IMR-90 (cell line): ENCODE data around the gene OR52A5. TPM values are rescaled to one million over a fixed set of nuclear protein-coding genes. Genes with fewer than 3 reads are reported as not detected.

Source experiments
- ATAC-seq: fragments of 200-7000 bp; cut with Tn5 transposase; 2 replicates; pipeline ENCODE4 v1.9.1; 2020; ENCODE audit warnings: low read depth, mild to moderate bottlenecking, moderate library complexity
- BruUV-seq: library from RNA; stranded (reverse); fragments of 400-500 nt; replicated peaks from 2 replicates; lab custom pipeline; 2021; lab: Mats Ljungman, UMichigan
- CTCF ChIA-PET: fragments of 300-600 bp; formaldehyde crosslinking; extraction: SDS; loops from one replicate; lab custom pipeline; 2021; ENCODE audit warnings: antibody characterized with exemption; lab: Yijun Ruan, JAX
- POLR2A ChIA-PET: fragments of 300-600 bp; sonication (Branson Sonifier 250); formaldehyde crosslinking; loops from one replicate; lab custom pipeline; 2022; ENCODE audit warnings: antibody characterized with exemption; ENCODE audit not compliant: unreplicated experiment; lab: Charles Lee
- DNase-seq: peaks from one replicate; pipeline ENCODE4 v3.0.0; 2013
- H2AFZ ChIP-seq: replicated peaks from 2 replicates; pipeline ENCODE3; 2013; ENCODE audit warnings: low read length, mild to moderate bottlenecking; ENCODE audit not compliant: poor library complexity
- H2AK5ac ChIP-seq: 2 replicates; pipeline ENCODE4 v1.6.1; 2013; ENCODE audit warnings: low read depth, low read length, inconsistent platforms
- H2AK9ac ChIP-seq: replicated peaks from 2 replicates; pipeline ENCODE3; 2013; ENCODE audit warnings: mild to moderate bottlenecking, low read depth, low read length, moderate library complexity; ENCODE audit not compliant: poor library complexity
- H2BK120ac ChIP-seq: 2 replicates; pipeline ENCODE4 v1.6.1; 2013; ENCODE audit warnings: low read depth, low read length, inconsistent platforms
- H2BK15ac ChIP-seq: 3 replicates; pipeline ENCODE4 v1.6.1; 2013; ENCODE audit warnings: low read depth, low read length, inconsistent platforms
- H2BK20ac ChIP-seq: 2 replicates; pipeline ENCODE4 v1.6.1; 2013; ENCODE audit warnings: low read depth, mild to moderate bottlenecking, inconsistent platforms, low read length, moderate library complexity
- H2BK5ac ChIP-seq: 2 replicates; pipeline ENCODE4 v1.6.1; 2013; ENCODE audit warnings: mild to moderate bottlenecking, low read depth, low read length, inconsistent platforms; ENCODE audit not compliant: poor library complexity, severe bottlenecking
- H3K14ac ChIP-seq: replicated peaks from 2 replicates; pipeline ENCODE4 v1.6.1; 2013; ENCODE audit warnings: low read depth, low read length, inconsistent platforms
- H3K18ac ChIP-seq: 2 replicates; pipeline ENCODE4 v1.6.1; 2013; ENCODE audit warnings: low read depth, low read length, control low read depth
- H3K23ac ChIP-seq: 2 replicates; pipeline ENCODE4 v1.6.1; 2013; ENCODE audit warnings: low read depth, low read length, inconsistent platforms
- H3K27ac ChIP-seq: 2 replicates; pipeline ENCODE4 v1.5.1; 2013; ENCODE audit warnings: mild to moderate bottlenecking, control low read depth, low read length; ENCODE audit not compliant: insufficient read depth
- H3K27me3 ChIP-seq: 2 replicates; pipeline ENCODE4 v1.6.1; 2013; ENCODE audit warnings: low read length; ENCODE audit not compliant: control insufficient read depth, insufficient read depth
- H3K36me3 ChIP-seq: 2 replicates; pipeline ENCODE4 v1.6.1; 2013; ENCODE audit warnings: low read length, mixed read lengths; ENCODE audit not compliant: control insufficient read depth, insufficient read depth
- H3K4ac ChIP-seq: 2 replicates; pipeline ENCODE4 v1.6.1; 2013; ENCODE audit warnings: low read depth, low read length, inconsistent platforms
- H3K4me1 ChIP-seq: 2 replicates; pipeline ENCODE4 v1.6.1; 2013; ENCODE audit warnings: low read length, mixed read lengths; ENCODE audit not compliant: control insufficient read depth, insufficient read depth
- H3K4me2 ChIP-seq: 2 replicates; pipeline ENCODE4 v1.6.1; 2013; ENCODE audit warnings: low read depth, mild to moderate bottlenecking, control low read depth, low read length, moderate library complexity
- H3K4me3 ChIP-seq: 2 replicates; pipeline ENCODE4 v1.5.1; 2013; ENCODE audit warnings: low read depth, mild to moderate bottlenecking, control low read depth, low read length, moderate library complexity; ENCODE audit not compliant: insufficient read depth
- H3K56ac ChIP-seq: 2 replicates; pipeline ENCODE4 v1.6.1; 2013; ENCODE audit warnings: low read length, inconsistent platforms; ENCODE audit not compliant: insufficient read depth; ENCODE audit errors: extremely low read depth
- H3K79me1 ChIP-seq, 2 experiments: 2 replicates each; pipeline ENCODE4 v1.6.1; 2013; ENCODE audit warnings: low read length in 2 of 2, inconsistent platforms in 1 of 2, low read depth in 1 of 2
- H3K9ac ChIP-seq: 2 replicates; pipeline ENCODE4 v1.6.1; 2013; ENCODE audit warnings: low read depth, low read length, control low read depth
- H3K9me1 ChIP-seq: 2 replicates; pipeline ENCODE4 v1.6.1; 2013; ENCODE audit warnings: low read length, inconsistent platforms; ENCODE audit not compliant: insufficient read depth
- H3K9me3 ChIP-seq: 2 replicates; pipeline ENCODE4 v1.6.1; 2013; ENCODE audit warnings: low read length; ENCODE audit not compliant: control insufficient read depth, insufficient read depth
- H4K20me1 ChIP-seq: 2 replicates; pipeline ENCODE4 v1.6.1; 2013; ENCODE audit warnings: low read length, inconsistent platforms; ENCODE audit not compliant: insufficient read depth
- H4K5ac ChIP-seq: 2 replicates; pipeline ENCODE4 v1.6.1; 2013; ENCODE audit warnings: mild to moderate bottlenecking, low read depth, low read length, control low read depth
- H4K8ac ChIP-seq, 2 experiments: 2 replicates each; pipeline ENCODE4 v1.6.1; 2013; ENCODE audit warnings: low read depth in 2 of 2, low read length in 2 of 2, control low read depth in 1 of 2, inconsistent platforms in 1 of 2
- H4K91ac ChIP-seq: 2 replicates; pipeline ENCODE4 v1.6.1; 2013; ENCODE audit warnings: low read depth, low read length, inconsistent platforms; ENCODE audit not compliant: insufficient read depth
- BHLHE40 ChIP-seq: fragments of 150-350 bp; IDR thresholded peaks from 2 replicates; pipeline ENCODE4 v1.6.1; 2016; ENCODE audit warnings: mild to moderate bottlenecking, low read depth, low read length
- CEBPB ChIP-seq: IDR thresholded peaks from 2 replicates; pipeline ENCODE4 v1.6.1; 2012; ENCODE audit warnings: low read depth, low read length, improper control_type of control experiment
- CHD1 ChIP-seq: IDR thresholded peaks from 2 replicates; pipeline ENCODE4 v1.6.1; 2012; ENCODE audit warnings: low read depth, low read length, improper control_type of control experiment
- FOS ChIP-seq: fragments of 150-350 bp; IDR thresholded peaks from 2 replicates; pipeline ENCODE4 v1.6.1; 2016; ENCODE audit warnings: low read depth, low read length
- MAFK ChIP-seq: IDR thresholded peaks from 2 replicates; pipeline ENCODE4 v1.6.1; 2012; ENCODE audit warnings: low read depth, low read length, improper control_type of control experiment
- MAZ ChIP-seq: IDR thresholded peaks from 2 replicates; pipeline ENCODE4 v1.6.1; 2012; ENCODE audit warnings: low read depth, mild to moderate bottlenecking, low read length, improper control_type of control experiment, moderate library complexity, borderline replicate concordance
- MXI1 ChIP-seq: IDR thresholded peaks from 2 replicates; pipeline ENCODE4 v1.6.1; 2012; ENCODE audit warnings: low read depth, mild to moderate bottlenecking, low read length, moderate library complexity, borderline replicate concordance
- NFE2L2 ChIP-seq: fragments of 150-350 bp; IDR thresholded peaks from 2 replicates; pipeline ENCODE4 v1.6.1; 2016; ENCODE audit warnings: low read depth, mild to moderate bottlenecking, low read length
- POLR2A ChIP-seq: IDR thresholded peaks from 2 replicates; pipeline ENCODE4 v1.6.1; 2012; ENCODE audit warnings: mild to moderate bottlenecking, low read depth, low read length
- RAD21 ChIP-seq: IDR thresholded peaks from 2 replicates; pipeline ENCODE4 v1.6.1; 2012; ENCODE audit warnings: low read length, improper control_type of control experiment
- RCOR1 ChIP-seq: IDR thresholded peaks from 2 replicates; pipeline ENCODE4 v1.6.1; 2012; ENCODE audit warnings: mild to moderate bottlenecking, low read length, improper control_type of control experiment; ENCODE audit not compliant: insufficient replicate concordance
- RFX5 ChIP-seq: IDR thresholded peaks from 2 replicates; pipeline ENCODE4 v1.8.0; 2012; ENCODE audit warnings: low read depth, mild to moderate bottlenecking, low read length, moderate library complexity
- SMC3 ChIP-seq: fragments of 150-350 bp; IDR thresholded peaks from 2 replicates; pipeline ENCODE4 v1.6.1; 2016; ENCODE audit warnings: low read depth, mild to moderate bottlenecking, antibody characterized with exemption, low read length, moderate library complexity
- dilution Hi-C: fragments of 300-500 bp; cut with HindIII; formaldehyde crosslinking; loops from one replicate; pipeline ENCODE4 v1.14.3; 2018; ENCODE audit warnings: low sequenced_read_pairs; ENCODE audit not compliant: unreplicated experiment
- in situ Hi-C: fragments of 300-500 bp; cut with MboI; formaldehyde crosslinking; loops from 3 replicates; pipeline ENCODE4 v1.14.3; 2019; ENCODE audit warnings: low sequenced_read_pairs, inconsistent platforms, mixed read lengths
- intact Hi-C: fragments of 100-400 bp; cut with micrococcal nuclease; formaldehyde crosslinking; loops from 2 replicates; pipeline ENCODE4 v1.10.0; 2022
- polyA plus RNA-seq, 3 experiments: library from polyadenylated mRNA; depleted of rRNA; stranded (reverse); fragments of >200 nt; gene quantifications; 2 replicates each; pipeline ENCODE4 v1.2.3, GENCODE V29; 2012; ENCODE audit warnings: low replicate concordance in 1 of 3
- total RNA-seq: library from RNA; depleted of rRNA; stranded (reverse); fragments of >200 nt; gene quantifications from 2 replicates; pipeline ENCODE4 v1.2.3, GENCODE V29; 2012
- TF ChIP-seq, protein P1 (sequence below): fragments of 150-350 bp; IDR thresholded peaks from 2 replicates; pipeline ENCODE4 v1.6.1; 2016; ENCODE audit warnings: low read depth, mild to moderate bottlenecking, low read length, moderate library complexity, borderline replicate concordance
- TF ChIP-seq, protein P2 (sequence below): conservative IDR thresholded peaks from 2 replicates; pipeline ENCODE4 v1.5.1; 2012; ENCODE audit warnings: mild to moderate bottlenecking, low read depth, low read length, improper control_type of control experiment
- TF ChIP-seq, protein P3 (sequence below): fragments of 150-350 bp; IDR thresholded peaks from 2 replicates; pipeline ENCODE4 v1.6.1; 2017; ENCODE audit warnings: mild to moderate bottlenecking, antibody characterized with exemption, low read length, low read depth

OR52A5 gene
- total and polyA plus RNA-seq, 2 of the 4 experiments (the other 2 are of a cell fraction), result not detected

DNA sequence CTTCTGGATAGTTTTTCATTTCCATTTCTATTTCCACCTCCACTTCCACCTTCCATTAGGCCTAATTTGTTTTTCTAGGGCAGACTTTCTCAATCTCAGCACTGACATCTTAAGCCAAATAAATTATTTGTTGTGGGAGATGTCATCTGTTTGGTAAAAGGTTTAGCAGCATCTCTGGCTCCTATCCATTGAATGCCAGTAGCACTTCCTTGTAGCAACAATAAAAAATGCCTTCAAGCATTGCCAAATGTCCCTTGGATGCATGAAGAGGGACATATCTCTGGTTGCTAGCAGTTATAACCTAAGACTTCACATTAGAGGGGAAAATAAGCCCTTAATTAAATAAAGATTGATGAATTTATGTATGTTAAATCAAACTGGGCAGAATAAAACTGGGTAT lies 1.9 kb downstream of the OR52A5 start:
- Histone ChIP-seq H2AFZ (no peak overlapping the region), H4K8ac (no peak overlapping the region), H3K9ac (no peak overlapping the region), H3K27ac (no peak overlapping the region), H4K5ac (no peak overlapping the region), H4K91ac (no peak overlapping the region), H3K4me2 (no peak overlapping the region), H2AK9ac (no peak overlapping the region), H3K4me3 (no peak overlapping the region), H3K18ac (no peak overlapping the region), H2BK5ac (no peak overlapping the region), H3K4me1 (no peaks in the 10 kb centered on the region), H2BK15ac (no peak overlapping the region), H3K23ac (no peak overlapping the region), H3K36me3 (no peaks in the 10 kb centered on the region), H2AK5ac (no peak overlapping the region), H3K27me3 (no peaks in the 10 kb centered on the region), H3K9me1 (no peaks in the 10 kb centered on the region), H2BK20ac (no peak overlapping the region), H3K79me1 (no peaks in the 10 kb centered on the region), H3K4ac (no peak overlapping the region), H3K9me3 (no peaks in the 10 kb centered on the region), H3K14ac (no peak overlapping the region), H4K20me1 (no peaks in the 10 kb centered on the region), H3K56ac (no peak overlapping the region), H2BK120ac (no peak overlapping the region)
- DNase-seq (no peak), ATAC-seq (no peak)
- in situ Hi-C loops (no loop called here), intact Hi-C loops (no loop called here), dilution Hi-C loops (no loop called here)
- no peak for TF ChIP-seq SMC3
- TF ChIP-seq MAZ, result no peak
- TF ChIP-seq, protein P1, sequence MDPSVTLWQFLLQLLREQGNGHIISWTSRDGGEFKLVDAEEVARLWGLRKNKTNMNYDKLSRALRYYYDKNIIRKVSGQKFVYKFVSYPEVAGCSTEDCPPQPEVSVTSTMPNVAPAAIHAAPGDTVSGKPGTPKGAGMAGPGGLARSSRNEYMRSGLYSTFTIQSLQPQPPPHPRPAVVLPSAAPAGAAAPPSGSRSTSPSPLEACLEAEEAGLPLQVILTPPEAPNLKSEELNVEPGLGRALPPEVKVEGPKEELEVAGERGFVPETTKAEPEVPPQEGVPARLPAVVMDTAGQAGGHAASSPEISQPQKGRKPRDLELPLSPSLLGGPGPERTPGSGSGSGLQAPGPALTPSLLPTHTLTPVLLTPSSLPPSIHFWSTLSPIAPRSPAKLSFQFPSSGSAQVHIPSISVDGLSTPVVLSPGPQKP, result no peak
- no peak for TF ChIP-seq BHLHE40
- TF ChIP-seq RCOR1, result no peak
- no peak for TF ChIP-seq NFE2L2
- no peak for TF ChIP-seq MAFK
- TF ChIP-seq CHD1, result no peak
- TF ChIP-seq, protein P2, sequence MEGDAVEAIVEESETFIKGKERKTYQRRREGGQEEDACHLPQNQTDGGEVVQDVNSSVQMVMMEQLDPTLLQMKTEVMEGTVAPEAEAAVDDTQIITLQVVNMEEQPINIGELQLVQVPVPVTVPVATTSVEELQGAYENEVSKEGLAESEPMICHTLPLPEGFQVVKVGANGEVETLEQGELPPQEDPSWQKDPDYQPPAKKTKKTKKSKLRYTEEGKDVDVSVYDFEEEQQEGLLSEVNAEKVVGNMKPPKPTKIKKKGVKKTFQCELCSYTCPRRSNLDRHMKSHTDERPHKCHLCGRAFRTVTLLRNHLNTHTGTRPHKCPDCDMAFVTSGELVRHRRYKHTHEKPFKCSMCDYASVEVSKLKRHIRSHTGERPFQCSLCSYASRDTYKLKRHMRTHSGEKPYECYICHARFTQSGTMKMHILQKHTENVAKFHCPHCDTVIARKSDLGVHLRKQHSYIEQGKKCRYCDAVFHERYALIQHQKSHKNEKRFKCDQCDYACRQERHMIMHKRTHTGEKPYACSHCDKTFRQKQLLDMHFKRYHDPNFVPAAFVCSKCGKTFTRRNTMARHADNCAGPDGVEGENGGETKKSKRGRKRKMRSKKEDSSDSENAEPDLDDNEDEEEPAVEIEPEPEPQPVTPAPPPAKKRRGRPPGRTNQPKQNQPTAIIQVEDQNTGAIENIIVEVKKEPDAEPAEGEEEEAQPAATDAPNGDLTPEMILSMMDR, result no peak
- TF ChIP-seq, protein P3, sequence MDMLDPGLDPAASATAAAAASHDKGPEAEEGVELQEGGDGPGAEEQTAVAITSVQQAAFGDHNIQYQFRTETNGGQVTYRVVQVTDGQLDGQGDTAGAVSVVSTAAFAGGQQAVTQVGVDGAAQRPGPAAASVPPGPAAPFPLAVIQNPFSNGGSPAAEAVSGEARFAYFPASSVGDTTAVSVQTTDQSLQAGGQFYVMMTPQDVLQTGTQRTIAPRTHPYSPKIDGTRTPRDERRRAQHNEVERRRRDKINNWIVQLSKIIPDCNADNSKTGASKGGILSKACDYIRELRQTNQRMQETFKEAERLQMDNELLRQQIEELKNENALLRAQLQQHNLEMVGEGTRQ, result no peak
- no peak for TF ChIP-seq RAD21
- TF ChIP-seq CEBPB, result no peak
- no peak for TF ChIP-seq RFX5
- TF ChIP-seq FOS, result no peak
- no peak for TF ChIP-seq MXI1
- no peak for TF ChIP-seq POLR2A
- POLR2A ChIA-PET, result no interaction called here
- CTCF ChIA-PET, result no interaction called here
- BruUV-seq, result no TSS peak
